ENCODE measurements around the gene RNF207. TPM values are rescaled to one million over a fixed set of nuclear protein-coding genes. Genes with fewer than 3 reads are reported as not detected.

Gene RNF207
- total RNA-seq, 1 experiment from 2014 or later: 9.2 TPM

DNA sequence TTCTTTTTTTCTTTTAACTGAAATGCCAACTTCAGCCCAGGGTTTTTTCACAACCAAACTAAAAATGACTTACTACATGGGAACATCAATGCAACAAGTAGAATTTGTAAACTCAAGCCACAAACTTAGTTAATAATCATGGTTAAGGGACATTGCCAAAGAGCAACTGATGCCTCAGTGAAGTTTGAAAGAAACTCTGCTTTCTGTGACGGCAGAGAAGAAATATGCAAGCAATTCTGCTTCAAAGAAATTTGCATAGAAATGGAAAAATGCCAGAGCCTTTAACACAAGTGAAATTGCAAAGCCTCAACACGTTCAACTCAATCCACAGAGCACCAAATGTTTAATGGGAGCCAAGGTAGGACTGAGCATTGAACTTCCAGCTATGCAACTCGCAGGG lies 20.8 kb upstream of the RNF207 start (continued):
- TF ChIP-seq, protein P1, sequence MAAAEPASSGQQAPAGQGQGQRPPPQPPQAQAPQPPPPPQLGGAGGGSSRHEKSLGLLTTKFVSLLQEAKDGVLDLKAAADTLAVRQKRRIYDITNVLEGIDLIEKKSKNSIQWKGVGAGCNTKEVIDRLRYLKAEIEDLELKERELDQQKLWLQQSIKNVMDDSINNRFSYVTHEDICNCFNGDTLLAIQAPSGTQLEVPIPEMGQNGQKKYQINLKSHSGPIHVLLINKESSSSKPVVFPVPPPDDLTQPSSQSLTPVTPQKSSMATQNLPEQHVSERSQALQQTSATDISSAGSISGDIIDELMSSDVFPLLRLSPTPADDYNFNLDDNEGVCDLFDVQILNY (CRISPR knock-in tag; IDR thresholded peaks at IDR 0.05): no peak
- TF ChIP-seq ZNF121 (CRISPR knock-in tag; IDR thresholded peaks at IDR 0.05): no peak
- TF ChIP-seq NR1H2 (CRISPR knock-in tag; IDR thresholded peaks at IDR 0.05): no peak
- TF ChIP-seq OVOL2 (CRISPR knock-in tag; IDR thresholded peaks at IDR 0.05; ENCODE audit: borderline replicate concordance): no peak
- no peak for TF ChIP-seq TCF7 (CRISPR knock-in tag; IDR thresholded peaks at IDR 0.05; ENCODE audit: low read depth)
- TF ChIP-seq ZMAT4 (CRISPR knock-in tag; IDR thresholded peaks at IDR 0.05): no peak
- TF ChIP-seq STAT6 (CRISPR knock-in tag; conservative IDR thresholded peaks at IDR 0.05; ENCODE audit: low read depth): no peak
- TF ChIP-seq ZBTB43 (CRISPR knock-in tag; IDR thresholded peaks at IDR 0.05): no peak
- no peak for TF ChIP-seq HMGXB4 (CRISPR knock-in tag; IDR thresholded peaks at IDR 0.05)
- TF ChIP-seq ZNF219 (CRISPR knock-in tag; IDR thresholded peaks at IDR 0.05; ENCODE audit: borderline replicate concordance): no peak
- no peak for TF ChIP-seq ATF6 (CRISPR knock-in tag; IDR thresholded peaks at IDR 0.05)
- TF ChIP-seq ATF1 (CRISPR knock-in tag; IDR thresholded peaks at IDR 0.05): no peak
- TF ChIP-seq ELF4 (CRISPR knock-in tag; IDR thresholded peaks at IDR 0.05; ENCODE audit: low read depth): no peak
- no peak for TF ChIP-seq IRF2 (CRISPR knock-in tag; IDR thresholded peaks at IDR 0.05; ENCODE audit: borderline replicate concordance, low read depth)
- TF ChIP-seq RORB (CRISPR knock-in tag; IDR thresholded peaks at IDR 0.05): no peak

- Mint-ChIP-seq H3K4me1 (peaks cover 52% of the 10 kb centered on the region), H3K36me3 (peaks cover 41% of the 10 kb centered on the region), H3K27ac (peak overlapping the region; percentile 42), H3K9me3 (no peaks in the 10 kb centered on the region), H3K27me3 (ENCODE audit: low read depth) (peaks cover 23% of the 10 kb centered on the region), H3K4me3 (no peak overlapping the region)
- ChIA-PET CTCF (interaction anchor here (0.6 to 1.8 kb wide), 29 partner anchors 8 to 238 kb away, joined by 3 to 28 read pairs (median 4); partner anchors contain the start of genes ACOT7 and RNF207), POLR2A (interaction anchor here (0.6 to 1.4 kb wide), 2 partner anchors 19 to 21 kb away, joined by 3 to 4 read pairs; partner anchors contain the start of gene RNF207)
- DNase-seq (ENCODE audit: low spot score) (peak; percentile 62), ATAC-seq (no peak)
- no peak for TF ChIP-seq ZNF512 (CRISPR knock-in tag; IDR thresholded peaks at IDR 0.05; ENCODE audit: borderline replicate concordance)
- TF ChIP-seq PRRX2 (CRISPR knock-in tag; IDR thresholded peaks at IDR 0.05): 0 out of 2 replicates have a peak, but pooled peaks have one; percentile 7
- no peak for TF ChIP-seq RORB (CRISPR knock-in tag; IDR thresholded peaks at IDR 0.05)
- TF ChIP-seq ZNF416 (CRISPR knock-in tag; IDR thresholded peaks at IDR 0.05): peak; percentile 71; the same call in 1 of the 2 replicates
- TF ChIP-seq, protein P2, sequence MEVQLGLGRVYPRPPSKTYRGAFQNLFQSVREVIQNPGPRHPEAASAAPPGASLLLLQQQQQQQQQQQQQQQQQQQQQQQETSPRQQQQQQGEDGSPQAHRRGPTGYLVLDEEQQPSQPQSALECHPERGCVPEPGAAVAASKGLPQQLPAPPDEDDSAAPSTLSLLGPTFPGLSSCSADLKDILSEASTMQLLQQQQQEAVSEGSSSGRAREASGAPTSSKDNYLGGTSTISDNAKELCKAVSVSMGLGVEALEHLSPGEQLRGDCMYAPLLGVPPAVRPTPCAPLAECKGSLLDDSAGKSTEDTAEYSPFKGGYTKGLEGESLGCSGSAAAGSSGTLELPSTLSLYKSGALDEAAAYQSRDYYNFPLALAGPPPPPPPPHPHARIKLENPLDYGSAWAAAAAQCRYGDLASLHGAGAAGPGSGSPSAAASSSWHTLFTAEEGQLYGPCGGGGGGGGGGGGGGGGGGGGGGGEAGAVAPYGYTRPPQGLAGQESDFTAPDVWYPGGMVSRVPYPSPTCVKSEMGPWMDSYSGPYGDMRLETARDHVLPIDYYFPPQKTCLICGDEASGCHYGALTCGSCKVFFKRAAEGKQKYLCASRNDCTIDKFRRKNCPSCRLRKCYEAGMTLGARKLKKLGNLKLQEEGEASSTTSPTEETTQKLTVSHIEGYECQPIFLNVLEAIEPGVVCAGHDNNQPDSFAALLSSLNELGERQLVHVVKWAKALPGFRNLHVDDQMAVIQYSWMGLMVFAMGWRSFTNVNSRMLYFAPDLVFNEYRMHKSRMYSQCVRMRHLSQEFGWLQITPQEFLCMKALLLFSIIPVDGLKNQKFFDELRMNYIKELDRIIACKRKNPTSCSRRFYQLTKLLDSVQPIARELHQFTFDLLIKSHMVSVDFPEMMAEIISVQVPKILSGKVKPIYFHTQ (CRISPR knock-in tag; IDR thresholded peaks at IDR 0.05): 0 out of 2 replicates have a peak, but pooled peaks have one; percentile 45
- no peak for TF ChIP-seq FOXK1 (CRISPR knock-in tag; IDR thresholded peaks at IDR 0.05)
- TF ChIP-seq ELF4 (CRISPR knock-in tag; IDR thresholded peaks at IDR 0.05; ENCODE audit: low read depth): no peak
Measured at GRCh38 chr1:6185635-6186382, 20.1 kb upstream of the RNF207 start.

All from WTC11 (cell line).